ENCODE measurements around the gene SH2B3. TPM values are rescaled to one million over a fixed set of nuclear protein-coding genes. Genes with fewer than 3 reads are reported as not detected.

Gene SH2B3
- total RNA-seq, 1 experiment from 2014 or later, result 40.3 TPM

- Histone ChIP-seq H2BK20ac (ENCODE audit: low read depth, low read length, poor library complexity, severe bottlenecking) (no peak overlapping the region), H3K18ac (ENCODE audit: insufficient read length, low read depth, low read length) (no peak overlapping the region), H4K8ac (replicated peaks; ENCODE audit: insufficient read length, low read depth, low read length) (no peak overlapping the region), H3K23me2 (ENCODE audit: insufficient read length, low read depth, low read length, poor library complexity, severe bottlenecking) (peaks cover 13% of the 10 kb centered on the region), H3K79me2 (ENCODE audit: insufficient read depth, low read length) (peaks cover 55% of the 10 kb centered on the region; the same call in 1 of the 2 replicates), H2BK120ac (ENCODE audit: low read depth, low read length, poor library complexity, severe bottlenecking) (no peak overlapping the region), H3K4me2 (ENCODE audit: insufficient read depth, insufficient read length, low read length) (no peak overlapping the region), H3K27ac (ENCODE audit: insufficient read length, low read depth, low read length) (no peak overlapping the region), H3K9me3 (ENCODE audit: control insufficient read depth, low read depth, low read length) (no peaks in the 10 kb centered on the region), H3K27me3 (ENCODE audit: insufficient read depth, low read length) (no peaks in the 10 kb centered on the region), H4K91ac (ENCODE audit: insufficient read length, low read depth, low read length) (no peak overlapping the region), H4K20me1 (ENCODE audit: control insufficient read depth, insufficient read depth, insufficient read length) (no peaks in the 10 kb centered on the region), H2AK5ac (ENCODE audit: insufficient read length, low read length) (no peak overlapping the region), H3K79me1 (ENCODE audit: insufficient read depth, low read depth, low read length, poor library complexity, severe bottlenecking) (peaks cover 8% of the 10 kb centered on the region), H3K56ac (ENCODE audit: insufficient read length, low read depth, low read length) (no peak overlapping the region), H3K14ac (ENCODE audit: insufficient read depth, low read length) (no peak overlapping the region; the same call in 1 of the 2 replicates), H2BK15ac (ENCODE audit: low read depth, low read length) (no peak overlapping the region), H4K5ac (ENCODE audit: insufficient read length, low read depth, low read length) (no peak overlapping the region), H3K9ac (ENCODE audit: extremely low read depth, insufficient read length, low read length) (no peak overlapping the region), H3T11ph (ENCODE audit: low read length) (no peak overlapping the region), H3K23ac (ENCODE audit: insufficient read length, low read depth, low read length) (no peak overlapping the region), H2AFZ (ENCODE audit: low read length) (no peak overlapping the region), H3K4me1 (ENCODE audit: insufficient read depth, low read length) (peaks cover 6% of the 10 kb centered on the region), H3K4ac (ENCODE audit: low read depth, low read length) (no peak overlapping the region), H2BK12ac (ENCODE audit: insufficient read length, low read depth, low read length) (no peak overlapping the region), H2BK5ac (ENCODE audit: insufficient read length, low read length) (no peak overlapping the region)
- Mint-ChIP-seq H3K4me1 (peaks cover 62 to 72% of the 10 kb centered on the region in 2 experiments), H3K9me3 (no peaks in the 10 kb centered on the region), H3K27ac (peak overlapping the region in 2 of 3 experiments; percentile 53 to 74; a peak in 2 of 7 replicates), H3K36me3 (ENCODE audit: insufficient read depth in 1 of 3, low read depth in 3 of 3) (peaks cover 0 to 5% (median 2%) of the 10 kb centered on the region in 3 experiments; a peak in 1 of 7 replicates), H3K27me3 (ENCODE audit: low read depth) (no peaks in the 10 kb centered on the region; the same call in 1 of the 2 replicates), H3K4me3 (no peak overlapping the region)
- DNase-seq, result no peak
- no peak for TF ChIP-seq CTCF (conservative IDR thresholded peaks at IDR 0.05)
- no CpG with 5 or more reads among the region's 12 CpGs for WGBS (ENCODE audit: extremely low coverage, insufficient read length, low lambda C conversion rate)
Observed at GRCh38 chr12:111410431-111411184, 4.9 kb downstream of the SH2B3 start.

Data from H9 (cell line).